Mesangial cell (primary cell): ENCODE measurements around the gene DGKI. TPM values are rescaled to one million over a fixed set of nuclear protein-coding genes. Genes with fewer than 3 reads are reported as not detected.

Source experiments
- total RNA-seq: library from RNA; depleted of rRNA; stranded (reverse); fragments of >200 nt; gene quantifications from 2 replicates; pipeline ENCODE4 v1.2.3, GENCODE V29; 2015

DGKI gene
- 3.4 and 13.4 TPM in 2 replicates for total RNA-seq

GRCh38 chr7:137846827-137847567, at the start of gene DGKI:
Gene DGKI, minus strand, starts transcription at chr7:137846974.

GRCh38 chr7:137343281-137343841, 503.4 kb downstream of the DGKI start, which contains the start of gene PTN:
Gene PTN, minus strand, starts transcription at chr7:137343733. Its CDS starts 88,760 bp downstream, at chr7:137254973.

Other genes with a start within 250 kb of the DGKI start
- gene CREB3L2, start 155.1 kb upstream of the DGKI start, total RNA-seq = 27.8 and 33.4 TPM in 2 replicates
- not detected in 2 replicates for gene AKR1D1, start 229.5 kb upstream of the DGKI start, total RNA-seq